ENCODE results near the gene KIR3DL1. TPM values are rescaled to one million over a fixed set of nuclear protein-coding genes. Genes with fewer than 3 reads are reported as not detected.
"Not testable (repeated sequence)": the region's sequence is repeated elsewhere in the genome, so short reads cannot be mapped to it uniquely, and the experiment has no call there.

Gene KIR3DL1
- total and polyA plus RNA-seq, 2 of the 13 experiments (the other 11 are each of a cell fraction or from before 2014, with no cell fraction given) = not detected

GRCh38 chr19:54835126-54835525, 18.9 kb downstream of the KIR3DL1 start:
- CTCF ChIA-PET (ENCODE audit: low intra/inter-chr PET ratio, low total read pairs); H3K4me2 ChIP-seq (ENCODE audit: low read depth, low read length); H3K36me3 ChIP-seq (replicated peaks in 1 of 2; ENCODE audit: control insufficient read depth in 1 of 2, insufficient read depth in 2 of 2, low read length in 2 of 2); H3K27me3 ChIP-seq (ENCODE audit: control insufficient read depth in 1 of 2, insufficient read depth in 2 of 2, low read length in 2 of 2); in situ Hi-C loops (cut with HindIII; ENCODE audit: extremely low pct_ligation_motif_present, low pct_unique_long_range_greater_than_20kb); H3K27ac ChIP-seq (ENCODE audit: extremely low read length, insufficient read depth, low read length); FAIRE-seq; H3K9me3 ChIP-seq (ENCODE audit: low read length); ATAC-seq; H3K9ac ChIP-seq (ENCODE audit: insufficient read depth, low read depth, low read length); H2AFZ ChIP-seq (ENCODE audit: low read length); intact Hi-C loops (cut with micrococcal nuclease; ENCODE audit: unreplicated experiment); H4K20me1 ChIP-seq (ENCODE audit: insufficient read depth, low read length); H3K4me3 ChIP-seq (replicated peaks in 1 of 3; ENCODE audit: insufficient read depth in 1 of 3, low read depth in 2 of 3, low read length in 3 of 3); BruUV-seq (replicated peaks); POLR2A ChIA-PET; DNase-seq (ENCODE audit: low spot score); H3K79me2 ChIP-seq (ENCODE audit: insufficient read depth, low read length); H3K4me1 ChIP-seq (ENCODE audit: insufficient read depth, low read length): not testable (repeated sequence)
- no CpG with 5 or more reads among the region's 5 CpGs for WGBS (ENCODE audit: low lambda C conversion rate)

- POLR2A ChIA-PET = not testable (repeated sequence)
Observed at GRCh38 chr19:54837522-54837921, 21.3 kb downstream of the KIR3DL1 start.

GRCh38 chr19:54843171-54843570, 26.9 kb downstream of the KIR3DL1 start:
- intact Hi-C loops (cut with micrococcal nuclease; ENCODE audit: unreplicated experiment); H3K4me2 ChIP-seq (ENCODE audit: low read depth, low read length); H4K20me1 ChIP-seq (ENCODE audit: insufficient read depth, low read length); H3K9ac ChIP-seq (ENCODE audit: insufficient read depth, low read depth, low read length); DNase-seq (ENCODE audit: low spot score); H3K9me3 ChIP-seq (ENCODE audit: low read length); H3K4me1 ChIP-seq (ENCODE audit: insufficient read depth, low read length); H3K4me3 ChIP-seq (replicated peaks in 1 of 3; ENCODE audit: insufficient read depth in 1 of 3, low read depth in 2 of 3, low read length in 3 of 3); FAIRE-seq; in situ Hi-C loops (cut with HindIII; ENCODE audit: extremely low pct_ligation_motif_present, low pct_unique_long_range_greater_than_20kb); H3K36me3 ChIP-seq (replicated peaks in 1 of 2; ENCODE audit: control insufficient read depth in 1 of 2, insufficient read depth in 2 of 2, low read length in 2 of 2); POLR2A ChIA-PET; ATAC-seq; H2AFZ ChIP-seq (ENCODE audit: low read length); H3K27ac ChIP-seq (ENCODE audit: extremely low read length, insufficient read depth, low read length); BruUV-seq (replicated peaks); CTCF ChIA-PET (ENCODE audit: low intra/inter-chr PET ratio, low total read pairs); H3K79me2 ChIP-seq (ENCODE audit: insufficient read depth, low read length): not testable (repeated sequence)
- H3K27me3 ChIP-seq (ENCODE audit: control insufficient read depth in 1 of 2, insufficient read depth in 2 of 2, low read length in 2 of 2) = peaks cover 0 to 11% of the 10 kb centered on the region in 2 experiments; a peak in 1 of 5 replicates
- 5% methylated on average over 6 of the region's 8 CpGs for WGBS (ENCODE audit: low lambda C conversion rate)

More at GRCh38 chr19:54837522-54837921, 21.3 kb downstream of the KIR3DL1 start:
- BruUV-seq (replicated peaks); H3K9me3 ChIP-seq (ENCODE audit: low read length); H3K36me3 ChIP-seq (replicated peaks in 1 of 2; ENCODE audit: control insufficient read depth in 1 of 2, insufficient read depth in 2 of 2, low read length in 2 of 2); H3K4me3 ChIP-seq (replicated peaks in 1 of 3; ENCODE audit: insufficient read depth in 1 of 3, low read depth in 2 of 3, low read length in 3 of 3); H3K9ac ChIP-seq (ENCODE audit: insufficient read depth, low read depth, low read length); H3K27me3 ChIP-seq (ENCODE audit: control insufficient read depth in 1 of 2, insufficient read depth in 2 of 2, low read length in 2 of 2); H3K4me1 ChIP-seq (ENCODE audit: insufficient read depth, low read length); intact Hi-C loops (cut with micrococcal nuclease; ENCODE audit: unreplicated experiment); H3K79me2 ChIP-seq (ENCODE audit: insufficient read depth, low read length); in situ Hi-C loops (cut with HindIII; ENCODE audit: extremely low pct_ligation_motif_present, low pct_unique_long_range_greater_than_20kb); H2AFZ ChIP-seq (ENCODE audit: low read length); CTCF ChIA-PET (ENCODE audit: low intra/inter-chr PET ratio, low total read pairs); DNase-seq (ENCODE audit: low spot score); H4K20me1 ChIP-seq (ENCODE audit: insufficient read depth, low read length); H3K4me2 ChIP-seq (ENCODE audit: low read depth, low read length); H3K27ac ChIP-seq (ENCODE audit: extremely low read length, insufficient read depth, low read length); ATAC-seq; FAIRE-seq: not testable (repeated sequence)
- 0% methylated on average over 1 of the region's 2 CpGs for whole genome bisulfite sequencing (ENCODE audit: low lambda C conversion rate)

- ATAC-seq; H4K20me1 ChIP-seq (ENCODE audit: insufficient read depth, low read length); DNase-seq (ENCODE audit: low spot score); H3K9ac ChIP-seq (ENCODE audit: insufficient read depth, low read depth, low read length); H3K4me3 ChIP-seq (replicated peaks in 1 of 3; ENCODE audit: insufficient read depth in 1 of 3, low read depth in 2 of 3, low read length in 3 of 3); in situ Hi-C loops (cut with HindIII; ENCODE audit: extremely low pct_ligation_motif_present, low pct_unique_long_range_greater_than_20kb); H3K4me2 ChIP-seq (ENCODE audit: low read depth, low read length); CTCF ChIA-PET (ENCODE audit: low intra/inter-chr PET ratio, low total read pairs); BruUV-seq (replicated peaks); H3K4me1 ChIP-seq (ENCODE audit: insufficient read depth, low read length); H3K27ac ChIP-seq (ENCODE audit: extremely low read length, insufficient read depth, low read length); H3K9me3 ChIP-seq (ENCODE audit: low read length); H3K36me3 ChIP-seq (replicated peaks in 1 of 2; ENCODE audit: control insufficient read depth in 1 of 2, insufficient read depth in 2 of 2, low read length in 2 of 2); H2AFZ ChIP-seq (ENCODE audit: low read length); intact Hi-C loops (cut with micrococcal nuclease; ENCODE audit: unreplicated experiment); H3K79me2 ChIP-seq (ENCODE audit: insufficient read depth, low read length); FAIRE-seq; POLR2A ChIA-PET: not testable (repeated sequence)
- WGBS (ENCODE audit: low lambda C conversion rate) = 51% methylated on average over 14 of the region's 16 CpGs
- peaks cover 0 to 11% of the 10 kb centered on the region in 2 experiments; a peak in 1 of 5 replicates for H3K27me3 ChIP-seq (ENCODE audit: control insufficient read depth in 1 of 2, insufficient read depth in 2 of 2, low read length in 2 of 2)
Observed at GRCh38 chr19:54850061-54850640, 33.9 kb downstream of the KIR3DL1 start, which contains the start of gene KIR3DL2. TSS of gene KIR3DL2 (plus strand) at chr19:54850443. CDS start at chr19:54850476, 33 bp downstream.

All from HepG2 (cell line).